Activated CD4-positive, alpha-beta T cell treated with anti-CD3 and anti-CD28 coated beads for 24 hours (primary cell): ENCODE data around the gene RAB5IF.
"Not testable (repeated sequence)": the region's sequence is repeated elsewhere in the genome, so short reads cannot be mapped to it uniquely, and the experiment has no call there.

Experiments used
- DNase-seq, 2 donors: peaks; one replicate each; pipeline ENCODE4 v3.0.0-alpha.2; 2020; ENCODE audit warnings: low read depth in 2 of 2

Gene RAB5IF

DNA sequence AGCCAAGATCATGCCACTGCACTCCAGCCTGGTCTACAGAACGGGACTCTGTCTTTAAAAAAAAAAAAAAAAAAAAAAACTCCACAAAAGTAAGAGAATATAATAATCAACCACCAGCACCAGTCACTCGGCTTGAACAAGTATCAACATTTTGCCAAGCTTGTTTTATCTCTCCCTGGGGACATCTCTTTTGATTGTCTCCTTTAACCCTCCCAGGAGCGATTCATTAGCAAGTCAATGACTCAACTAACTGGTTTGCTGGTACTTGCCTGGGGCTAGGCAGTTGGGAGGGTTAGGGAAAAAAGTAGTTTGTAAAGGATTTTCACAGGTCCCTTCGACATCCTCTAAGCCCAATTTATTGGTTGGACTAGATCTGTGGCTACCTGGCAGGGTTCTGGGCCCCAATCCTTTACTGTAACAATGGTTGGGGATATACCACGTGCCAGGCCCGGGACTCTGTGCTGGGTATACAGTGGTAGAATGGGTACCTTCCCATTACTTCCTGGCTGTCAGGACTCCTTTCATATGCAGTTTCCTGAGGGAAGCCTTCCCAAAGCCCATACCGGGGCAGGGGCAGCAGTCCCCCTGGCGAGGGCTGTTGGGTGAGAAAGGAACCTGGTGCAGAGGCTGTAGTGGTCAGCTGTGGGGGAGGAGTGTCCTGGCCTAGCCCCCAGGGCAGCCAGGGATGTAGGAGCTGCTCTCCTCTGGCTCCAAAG is 20.0 kb upstream of the RAB5IF start:
- no peak for DNase-seq

DNA sequence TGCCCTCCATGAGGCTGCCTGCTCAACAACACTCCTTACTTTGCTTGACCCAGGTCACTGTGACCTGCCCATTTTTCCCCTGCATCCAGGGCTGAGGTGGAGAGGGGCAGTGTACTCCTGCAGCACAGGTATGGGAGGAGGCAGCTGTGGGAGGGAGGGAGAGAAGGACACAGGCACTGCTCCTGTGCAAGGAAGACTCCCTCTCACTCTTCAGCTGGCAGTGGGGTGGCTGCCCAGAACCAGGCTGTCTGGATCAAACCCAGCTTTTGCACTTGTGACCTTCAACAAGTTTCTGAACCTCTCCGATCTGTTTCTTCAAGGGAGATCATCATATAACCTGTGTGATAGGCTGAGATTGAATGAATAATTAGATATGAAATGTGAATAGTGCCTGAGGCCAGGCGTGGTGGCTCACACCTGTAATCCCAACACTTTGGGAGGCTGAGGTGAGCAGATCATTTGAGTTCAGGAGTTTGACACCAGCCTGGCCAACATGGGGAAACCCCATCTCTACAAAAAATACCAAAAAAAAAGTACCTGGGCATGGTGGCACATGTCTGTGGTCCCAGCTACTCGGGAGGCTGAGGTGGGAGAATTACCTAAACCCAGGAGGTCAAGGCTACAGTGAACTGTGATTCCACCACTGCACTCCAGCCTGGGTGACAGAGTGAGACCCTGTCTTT is 18.1 kb upstream of the RAB5IF start:
- DNase-seq: no peak

GRCh38 chr20:36591281-36591680 is 14.3 kb upstream of the RAB5IF start:
- DNase-seq: no peak

GRCh38 chr20:36591854-36592641 is 13.5 kb upstream of the RAB5IF start:
- DNase-seq: no peak

DNA sequence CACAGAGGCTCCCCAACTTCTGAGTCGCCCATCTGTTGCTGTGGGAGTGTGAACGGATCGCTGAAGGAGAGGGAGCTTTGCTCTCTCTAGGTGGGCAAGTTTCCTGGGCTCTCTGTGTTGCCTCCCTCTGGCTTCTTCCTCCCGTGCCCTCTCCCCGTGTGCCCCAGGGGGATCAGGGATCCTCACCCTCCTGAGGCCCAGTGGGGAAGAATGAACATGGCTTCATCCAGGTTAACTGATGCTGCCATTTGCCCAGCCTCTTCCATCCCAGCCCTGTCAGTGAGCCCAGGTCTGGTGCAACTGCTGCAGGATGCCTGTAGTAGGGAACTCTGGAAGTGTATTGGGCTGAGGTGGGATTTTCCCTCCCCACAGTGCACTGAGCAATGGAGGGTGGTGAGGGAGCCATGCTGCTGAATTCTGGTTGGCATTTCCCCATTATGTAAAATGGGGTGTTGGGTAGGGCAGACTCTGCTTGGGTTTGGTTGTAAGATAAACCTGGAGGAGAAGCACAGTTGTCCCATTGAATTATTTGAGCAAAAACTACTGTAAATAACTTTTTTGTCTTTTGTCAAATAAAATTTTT is 12.1 kb upstream of the RAB5IF start:
- no peak for DNase-seq

- DNase-seq: no peak
Measured at GRCh38 chr20:36599912-36600345, 5.7 kb upstream of the RAB5IF start.

- DNase-seq: no peak
Measured at GRCh38 chr20:36601540-36601939, 4.0 kb upstream of the RAB5IF start.

DNA sequence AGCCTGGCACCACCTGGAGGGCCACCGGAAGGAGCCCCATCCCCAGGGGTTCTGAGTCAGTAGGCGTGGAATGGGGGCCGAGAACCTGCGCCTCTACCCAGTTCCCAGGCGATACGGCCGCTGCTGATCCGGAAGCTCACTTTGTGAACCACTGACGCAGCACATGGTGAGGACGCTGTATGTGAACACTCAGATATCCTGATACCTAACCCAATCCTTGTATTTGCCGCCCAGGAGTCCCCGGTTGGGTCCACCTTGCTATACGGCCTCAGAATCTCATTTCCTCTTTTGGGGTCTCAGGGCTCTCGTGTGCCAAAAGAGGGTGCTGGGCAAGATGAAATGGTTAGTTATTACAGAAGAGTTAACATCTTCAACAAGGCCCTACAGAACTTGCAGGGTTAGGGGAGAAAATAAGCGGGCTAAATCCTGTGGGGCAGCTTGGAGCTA is 604 bp upstream of the RAB5IF start:
- peak in 1 of 2 donors; percentile 17 for DNase-seq

- DNase-seq: no peak
Measured at GRCh38 chr20:36606158-36607066, 833 bp downstream of the RAB5IF start.

GRCh38 chr20:36607586-36608387 is 2.2 kb downstream of the RAB5IF start:
- DNase-seq: no peak

GRCh38 chr20:36608388-36608728 is 2.8 kb downstream of the RAB5IF start:
- DNase-seq: not testable (repeated sequence)

DNA sequence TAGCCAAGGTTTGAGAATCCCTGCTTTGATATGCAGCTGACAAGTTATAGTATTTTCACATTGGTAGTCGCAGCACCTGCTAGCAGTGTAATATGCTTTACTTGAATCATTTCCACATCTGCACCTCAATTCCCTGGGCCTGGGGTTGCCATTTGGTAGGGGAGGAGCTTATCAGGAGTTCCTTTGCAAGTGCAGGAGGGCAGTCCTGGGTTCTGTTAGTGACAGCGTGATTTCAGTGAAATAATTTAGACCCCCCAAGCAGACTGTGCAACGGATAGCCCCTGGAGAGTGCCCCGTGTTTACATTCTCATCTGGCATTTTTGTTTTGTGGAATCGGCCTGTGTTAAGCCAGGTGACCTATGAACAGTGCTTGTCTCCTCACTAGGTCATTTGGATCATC is 6.0 kb downstream of the RAB5IF start:
- no peak for DNase-seq

GRCh38 chr20:36613974-36614373 is 8.4 kb downstream of the RAB5IF start:
- DNase-seq: no peak

GRCh38 chr20:36614781-36615557 is 9.4 kb downstream of the RAB5IF start:
- DNase-seq: no peak

DNA sequence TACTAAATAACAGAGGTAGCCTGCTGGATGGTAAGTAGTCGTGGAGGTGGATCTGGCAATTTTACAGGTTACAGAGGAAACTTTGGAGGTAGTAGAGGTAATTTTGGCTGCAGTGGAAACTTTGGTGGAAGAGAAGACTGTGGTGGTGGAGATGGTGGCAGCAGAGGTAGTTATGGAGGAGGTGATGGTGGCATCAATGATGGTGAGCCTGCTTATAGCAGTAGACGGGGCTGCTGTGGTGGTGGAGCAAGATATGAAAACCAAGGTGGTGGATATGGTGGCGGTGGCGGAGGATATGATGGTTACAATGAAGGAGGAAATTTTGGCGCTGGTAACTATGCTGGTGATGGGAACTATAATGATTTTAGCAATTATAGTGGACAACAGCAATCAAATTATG is 15.3 kb downstream of the RAB5IF start:
- no peak for DNase-seq

- no peak for DNase-seq
Measured at GRCh38 chr20:36623444-36623843, 17.9 kb downstream of the RAB5IF start.

DNA sequence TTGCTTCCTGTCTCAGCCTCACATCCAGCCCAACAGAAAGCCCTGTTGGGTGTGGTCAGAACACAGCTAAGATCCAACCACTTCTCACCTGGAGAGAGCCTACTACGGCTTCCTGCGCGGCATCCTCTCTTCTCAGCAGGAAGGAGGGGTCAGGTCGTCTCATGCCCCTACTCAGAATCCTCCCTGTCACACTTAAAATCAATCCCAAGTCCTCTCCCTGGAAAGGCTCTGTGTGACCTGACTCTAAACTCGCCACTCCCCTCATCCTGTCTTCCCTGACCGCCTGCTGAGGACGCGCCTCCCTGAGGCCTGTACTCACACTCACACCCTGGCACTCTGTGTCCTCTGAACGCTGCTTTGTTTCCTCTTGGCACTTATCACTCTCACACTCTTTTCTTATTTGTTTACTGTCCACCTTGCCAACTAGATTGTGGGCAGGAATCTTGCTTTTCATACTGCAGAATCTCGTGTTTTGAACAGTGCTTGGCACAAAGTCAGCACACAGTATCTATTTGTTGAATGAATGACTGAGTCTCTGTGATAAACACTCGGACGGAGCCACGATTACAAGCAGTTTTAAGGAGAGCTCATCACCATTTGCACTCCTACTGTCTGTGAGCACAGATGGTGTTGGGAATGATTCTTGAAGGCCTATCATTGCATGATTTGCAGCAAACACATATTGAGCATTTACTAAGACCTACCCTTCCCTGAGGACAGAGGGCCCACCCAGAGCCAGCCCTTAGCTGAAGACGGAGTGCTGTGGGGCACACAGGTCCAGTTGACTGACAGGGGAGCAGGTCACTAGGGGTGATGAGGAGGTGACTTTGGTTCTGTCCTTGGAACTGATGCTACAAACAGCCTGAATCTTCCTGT is 18.7 kb downstream of the RAB5IF start:
- DNase-seq: no peak

DNA sequence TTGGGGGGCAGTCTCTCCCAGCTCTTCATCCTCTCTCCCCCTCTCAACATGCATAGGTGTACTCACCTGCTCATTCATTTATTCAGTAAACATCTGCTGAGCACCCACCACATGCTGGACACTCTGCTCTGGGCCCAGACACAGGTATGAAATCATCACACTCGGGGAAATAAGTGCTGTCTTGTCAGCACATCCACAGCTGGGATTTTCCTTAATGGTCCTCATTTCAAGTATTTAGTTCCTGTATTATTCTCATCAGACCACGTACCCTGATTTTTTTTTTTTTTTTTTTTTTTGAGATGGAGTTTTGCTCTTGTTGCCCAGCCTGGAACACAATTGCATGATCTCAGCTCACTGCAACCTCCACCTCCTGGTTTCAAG is 19.4 kb downstream of the RAB5IF start:
- DNase-seq: no peak

DNA sequence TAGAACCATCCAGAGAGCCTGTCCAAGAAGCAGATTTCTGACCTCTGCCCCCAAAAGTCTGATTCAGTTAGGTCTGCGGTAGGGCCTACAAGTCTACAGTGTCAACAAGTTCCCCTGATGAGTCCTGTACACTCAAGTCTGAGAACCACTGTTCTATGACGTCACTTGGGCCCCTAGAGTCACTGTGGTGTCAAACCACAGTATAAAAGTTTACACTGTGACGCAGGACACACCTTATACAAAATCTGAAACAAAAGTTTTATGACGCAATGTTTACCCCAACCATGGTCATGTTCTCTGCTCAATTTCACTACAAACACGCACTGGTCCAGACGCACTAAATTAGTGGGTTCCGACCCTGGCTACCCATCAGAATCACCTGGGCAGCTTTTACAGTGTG is 22.5 kb downstream of the RAB5IF start:
- DNase-seq: no peak
